Superior temporal gyrus (tissue), 1 donor: Measurements from ENCODE around the gene C1orf87.

Experiments
- DNase-seq: peaks from one replicate; pipeline ENCODE4 v3.0.0-alpha.2; 2016; ENCODE audit errors: extremely low spot score

C1orf87 gene, protein sequence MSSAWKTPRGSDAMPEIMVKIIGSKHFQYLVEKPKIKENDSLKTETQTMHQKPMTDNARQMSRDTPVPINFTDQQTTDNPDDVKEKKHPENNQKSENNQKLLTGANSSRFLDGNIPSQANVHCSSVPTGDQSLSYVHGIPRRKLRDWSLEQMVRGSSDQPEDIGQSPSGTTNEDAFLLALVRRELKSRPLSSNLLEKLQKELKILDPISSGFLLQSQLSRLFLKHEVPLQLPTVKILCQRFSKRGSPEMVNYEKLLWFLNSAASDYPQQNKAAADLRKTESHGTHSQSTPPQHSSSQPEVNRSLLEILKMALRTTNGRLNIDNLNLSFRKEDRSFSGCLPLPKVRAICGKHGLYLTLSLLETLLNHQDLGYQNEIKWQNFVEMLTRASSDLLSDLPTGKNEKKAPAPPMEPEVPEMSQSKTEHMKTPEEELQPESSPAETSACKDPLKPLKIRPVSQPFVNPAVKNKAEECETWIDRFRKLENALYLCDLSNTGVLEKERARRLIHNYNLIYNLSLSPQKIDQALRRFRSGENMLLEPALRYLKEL

GRCh38 chr1:60073605-60074278 is at the start of gene C1orf87:
TSS of gene C1orf87 (minus strand) at chr1:60073770. CDS start at chr1:60072643, 1,127 bp downstream.
- no peak for DNase-seq

DNA sequence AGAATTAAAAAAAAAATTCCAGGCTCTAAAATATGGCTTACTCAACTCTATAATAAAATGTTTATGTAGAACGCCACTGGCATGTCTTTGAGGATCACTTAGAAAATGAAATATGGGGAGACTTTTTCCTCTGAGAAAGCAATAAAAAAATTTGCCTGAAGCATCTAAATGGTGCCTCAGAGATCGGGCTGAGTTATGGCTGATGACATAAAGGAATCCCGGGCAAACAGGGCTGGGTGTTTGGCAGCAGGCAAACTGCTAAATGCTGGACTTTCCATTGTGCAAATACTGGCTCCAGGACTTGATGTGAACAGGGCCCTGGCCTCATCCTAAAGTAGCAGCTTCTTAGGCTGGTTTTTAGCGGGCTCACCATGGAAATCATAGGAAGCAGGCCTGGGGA is 44.5 kb upstream of the C1orf87 start:
- DNase-seq: no peak

DNA sequence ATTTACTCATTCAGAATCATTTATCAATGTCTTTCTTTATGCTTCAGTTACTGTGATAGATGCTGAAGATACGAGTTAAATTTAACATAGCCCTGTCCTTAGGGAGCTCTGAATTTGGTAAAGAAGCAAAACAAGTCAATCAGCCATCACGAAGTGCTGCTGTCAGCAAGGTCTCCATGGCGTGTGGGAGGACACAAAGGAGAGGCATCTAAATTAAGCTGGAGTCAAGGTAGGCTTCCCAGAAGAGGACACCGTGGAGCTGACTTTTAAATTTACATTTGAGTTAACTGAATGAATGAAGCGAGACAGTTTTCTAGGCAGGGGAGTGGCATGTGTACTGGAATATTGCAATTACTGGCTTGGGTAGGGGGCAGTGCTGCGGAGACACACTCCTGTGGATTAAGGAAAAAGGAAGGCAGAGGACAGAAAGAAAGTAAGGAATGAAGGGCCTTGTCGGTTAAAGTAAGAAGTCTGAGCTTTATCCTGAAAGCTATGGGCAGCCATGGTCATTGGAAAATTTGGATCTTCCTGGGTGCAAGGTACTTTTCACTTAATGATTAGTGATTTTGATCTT is 41.3 kb upstream of the C1orf87 start:
- DNase-seq: no peak

- no peak for DNase-seq
Measured at GRCh38 chr1:60113596-60113995, 40.0 kb upstream of the C1orf87 start.

GRCh38 chr1:60113028-60113427 is 39.5 kb upstream of the C1orf87 start:
- DNase-seq: no peak

DNA sequence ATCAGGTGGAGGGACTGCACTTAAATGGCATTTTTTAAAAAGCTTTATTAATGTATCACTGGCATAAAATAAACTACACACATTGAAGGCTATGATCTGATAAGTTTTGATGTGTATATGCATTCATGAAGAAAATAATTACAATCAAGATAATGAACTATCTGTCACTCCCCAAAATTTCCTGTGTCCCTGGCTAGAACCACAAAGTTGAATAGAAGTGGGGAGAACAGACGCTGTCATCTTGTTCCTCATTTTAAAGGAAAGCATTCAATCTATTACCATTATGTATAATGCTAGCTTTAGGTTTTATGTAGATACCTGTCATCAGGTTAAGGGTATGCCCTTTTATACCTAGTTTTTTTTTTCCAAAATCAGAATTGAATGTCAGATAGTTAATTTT is 38.1 kb upstream of the C1orf87 start:
- DNase-seq: no peak

DNA sequence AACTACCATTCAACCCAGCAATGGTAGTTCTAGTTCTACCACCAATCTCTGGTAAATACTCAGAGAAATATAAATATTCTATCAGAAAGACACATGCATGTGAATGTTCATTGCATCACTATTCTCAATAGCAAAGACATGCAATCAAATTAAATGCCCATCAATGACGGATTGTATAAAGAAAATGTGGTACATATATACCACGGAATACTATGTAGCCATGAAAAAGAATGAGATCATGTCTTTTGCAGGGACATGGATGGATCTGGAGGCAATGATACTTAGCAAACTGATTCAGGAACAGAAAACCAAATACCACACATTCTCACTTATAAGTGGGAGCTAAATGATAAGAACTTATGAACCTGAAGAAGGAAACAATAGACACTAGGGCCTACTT is 37.5 kb upstream of the C1orf87 start:
- DNase-seq: no peak

GRCh38 chr1:60108196-60108595 is 34.6 kb upstream of the C1orf87 start:
- no peak for DNase-seq

- no peak for DNase-seq
Measured at GRCh38 chr1:60103186-60103585, 29.6 kb upstream of the C1orf87 start.

DNA sequence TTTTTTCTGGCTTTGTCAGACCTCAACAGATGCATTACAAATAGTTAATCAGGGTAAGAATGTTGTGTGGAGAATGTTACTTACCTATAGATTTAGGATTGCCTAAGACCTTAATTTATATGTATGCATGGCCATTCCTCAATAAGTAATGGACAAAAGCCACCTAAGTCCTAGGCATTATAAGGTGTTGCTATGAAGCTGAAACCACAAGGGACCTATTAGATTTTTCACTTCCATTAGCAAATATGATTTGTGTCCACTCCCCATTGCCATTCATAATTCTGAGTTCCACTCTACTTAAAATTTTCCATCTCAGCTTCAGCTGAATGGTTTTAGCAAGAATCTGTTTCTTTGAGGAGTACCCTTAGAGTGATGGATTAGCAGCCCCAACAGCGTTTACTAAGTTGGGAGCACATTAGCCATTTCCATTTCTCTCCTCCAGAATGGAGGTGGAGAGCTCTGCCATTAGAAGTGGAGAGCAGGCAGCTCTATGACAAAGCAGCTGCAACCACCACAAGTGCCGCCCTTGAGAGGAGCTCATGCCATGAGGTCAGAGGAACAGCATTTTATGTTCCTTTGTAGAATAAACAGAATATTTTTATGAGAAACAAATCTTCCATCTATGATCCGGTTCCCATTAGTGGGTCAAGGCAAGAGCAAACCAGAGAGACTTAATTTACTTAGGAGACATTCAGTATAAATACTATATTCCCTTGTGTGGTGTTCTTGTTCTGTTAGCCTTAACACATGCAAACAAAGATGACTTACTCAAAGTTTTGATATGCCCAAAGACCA is 28.9 kb upstream of the C1orf87 start:
- DNase-seq: no peak

- DNase-seq: no peak
Measured at GRCh38 chr1:60101516-60101915, 27.9 kb upstream of the C1orf87 start.

- no peak for DNase-seq
Measured at GRCh38 chr1:60091195-60091715, 17.7 kb upstream of the C1orf87 start.

- DNase-seq: no peak
Measured at GRCh38 chr1:60090655-60091054, 17.1 kb upstream of the C1orf87 start.

GRCh38 chr1:60088620-60089155 is 15.1 kb upstream of the C1orf87 start:
- peak; percentile 56 for DNase-seq

DNA sequence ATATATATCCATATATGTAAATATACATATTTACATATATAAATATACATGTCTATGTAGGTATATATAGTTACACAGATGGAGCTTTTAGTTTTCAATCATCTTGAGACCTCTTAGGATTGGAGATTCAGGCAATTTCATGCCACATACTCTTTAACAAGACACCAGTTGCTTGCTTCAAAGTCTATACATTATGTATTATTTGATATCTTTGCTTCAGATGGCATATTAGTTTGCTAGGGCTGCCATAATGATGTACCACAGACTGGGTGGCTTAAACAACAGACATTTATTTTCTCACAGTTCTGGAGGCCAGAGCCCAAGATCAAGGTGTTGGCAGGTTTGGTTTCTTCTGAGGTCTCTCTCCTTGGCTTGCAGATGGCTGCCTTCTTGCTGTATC is 14.1 kb upstream of the C1orf87 start:
- DNase-seq: no peak

DNA sequence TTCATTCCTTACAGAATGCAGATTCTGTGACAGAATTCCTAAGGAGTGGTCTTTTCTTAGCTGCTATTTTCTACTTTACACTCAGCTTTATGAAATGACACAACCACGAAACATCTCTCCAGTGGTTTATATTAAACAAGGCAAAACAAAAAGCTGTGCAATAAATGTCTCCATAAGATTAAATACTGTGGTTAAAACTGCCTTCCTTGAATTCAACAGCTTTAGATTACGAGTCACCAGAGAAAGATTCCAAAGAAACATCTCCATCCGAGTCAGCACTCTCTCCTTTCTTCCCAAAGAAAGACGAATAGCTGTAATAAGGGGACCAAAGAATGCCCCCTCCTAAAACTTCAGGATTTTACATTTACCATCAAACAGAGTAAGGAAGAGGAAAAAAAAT is 4.6 kb upstream of the C1orf87 start:
- no peak for DNase-seq

GRCh38 chr1:60071296-60071695 is 2.3 kb downstream of the C1orf87 start:
- DNase-seq: no peak

DNA sequence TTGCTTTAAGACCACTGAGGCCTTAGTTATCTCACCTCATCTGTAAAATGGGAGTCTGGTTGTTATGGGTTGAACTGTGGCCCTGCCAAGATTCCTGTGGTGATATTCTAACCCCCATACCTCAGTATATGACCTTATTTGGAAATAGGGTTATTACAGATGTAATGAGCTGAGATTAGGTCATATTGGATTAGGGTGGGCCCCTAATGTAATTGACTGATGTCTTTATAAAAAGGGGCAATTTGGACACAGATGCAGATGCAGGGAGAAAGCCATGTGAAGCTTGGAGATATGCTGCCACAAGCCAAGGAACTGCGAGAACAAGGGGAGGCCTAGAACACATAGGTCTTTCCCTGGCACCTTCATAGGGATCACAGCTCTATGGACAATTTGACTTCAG is 3.9 kb downstream of the C1orf87 start:
- no peak for DNase-seq

DNA sequence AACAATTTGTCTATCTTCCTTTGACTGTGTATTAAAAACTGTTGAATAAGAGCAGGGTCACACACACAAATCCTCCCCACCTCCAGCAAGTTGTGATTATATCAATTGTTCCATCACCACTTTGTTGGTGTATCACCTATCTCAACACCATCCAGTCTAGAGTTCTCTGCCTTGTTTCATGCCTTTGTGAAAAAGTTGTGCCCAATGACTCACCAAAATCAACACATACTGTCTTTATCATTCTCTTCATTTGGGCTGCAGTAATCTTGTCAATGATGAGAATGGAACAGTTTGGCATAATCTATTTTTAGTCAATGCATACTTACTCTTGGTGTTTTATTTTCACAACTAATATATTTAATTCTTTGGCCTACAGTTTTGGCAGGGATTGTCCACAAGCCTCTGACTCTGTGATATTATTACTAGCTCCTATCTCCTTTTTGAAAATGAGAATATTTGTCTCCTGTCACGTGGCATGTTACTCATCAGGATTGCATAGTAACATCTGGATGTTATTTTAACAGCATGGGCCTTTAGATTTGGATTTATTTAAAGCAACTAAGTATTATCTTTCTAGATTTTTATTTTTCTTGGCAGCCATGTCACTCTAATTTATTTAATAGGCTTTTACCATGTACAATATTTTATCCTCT is 5.1 kb downstream of the C1orf87 start:
- no peak for DNase-seq

- no peak for DNase-seq
Measured at GRCh38 chr1:60066001-60066400, 7.6 kb downstream of the C1orf87 start.

DNA sequence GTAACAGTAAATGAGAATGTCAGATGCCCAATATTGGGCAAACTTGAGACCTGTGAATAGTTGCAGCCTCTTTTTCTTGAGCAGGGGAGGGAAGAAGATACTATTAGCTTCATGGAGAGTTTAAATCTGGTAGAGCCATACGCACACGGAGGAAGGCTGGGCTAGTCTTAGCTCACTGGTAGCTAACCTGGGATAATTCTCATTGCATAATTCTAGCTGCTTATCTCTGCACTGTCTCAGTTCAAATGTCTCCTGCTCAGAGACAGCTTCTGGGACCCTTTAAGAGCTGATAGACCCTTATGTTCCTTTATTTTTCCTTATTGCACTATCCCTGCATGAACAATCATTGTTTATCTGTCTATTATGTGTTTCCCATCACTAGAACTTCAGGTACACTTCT is 8.4 kb downstream of the C1orf87 start:
- no peak for DNase-seq
